ENCODE data around the gene ITGAX.
"Not testable (repeated sequence)": the region's sequence is repeated elsewhere in the genome, so short reads cannot be mapped to it uniquely, and the experiment has no call there.

Gene ITGAX

DNA sequence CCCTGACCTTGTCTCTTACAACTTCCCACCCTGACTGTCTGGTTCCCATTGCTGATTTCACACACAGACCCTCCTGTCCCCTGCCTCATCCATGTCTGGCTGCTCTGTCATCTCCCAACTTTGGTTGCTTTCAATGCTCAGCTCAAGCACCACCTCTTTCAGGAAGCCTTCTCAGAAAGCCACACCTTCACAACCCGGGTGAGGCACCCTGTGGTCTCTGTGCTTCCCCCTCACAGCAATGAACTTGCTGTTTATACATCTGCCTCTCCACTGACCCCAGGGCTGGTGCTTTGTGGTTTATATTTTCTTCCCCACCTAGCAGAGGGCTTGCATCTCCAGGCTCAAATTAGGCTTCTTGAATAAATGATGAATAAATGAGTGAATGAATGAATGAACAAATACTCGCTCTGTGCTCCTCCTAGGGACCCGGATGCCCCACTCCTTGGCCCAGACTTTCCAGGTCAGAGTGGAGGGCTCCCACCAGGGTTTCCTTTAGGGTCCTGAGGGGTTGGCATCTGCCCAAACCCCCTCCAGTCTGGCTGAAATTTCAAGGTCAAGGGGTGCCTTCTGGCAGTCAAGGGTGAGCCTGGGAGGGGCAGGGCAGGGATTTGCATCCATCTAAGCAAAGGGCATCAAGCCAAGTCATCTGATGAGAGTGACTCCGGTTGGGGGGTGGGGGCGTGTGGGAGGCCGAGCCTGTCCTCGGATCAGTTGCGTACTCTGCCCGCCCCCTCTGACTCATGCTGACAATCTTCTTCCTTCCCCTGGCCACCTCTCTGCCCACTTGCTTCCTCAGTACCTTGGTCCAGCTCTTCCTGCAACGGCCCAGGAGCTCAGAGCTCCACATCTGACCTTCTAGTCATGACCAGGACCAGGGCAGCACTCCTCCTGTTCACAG lies at the start of gene ITGAX:
Gene ITGAX (plus strand): TSS at position 783 of the 898 bp plus-strand sequence. CDS start 79 bp downstream, at position 862.
- DNase-seq (ENCODE audit: low read depth, low spot score): no peak

- DNase-seq (ENCODE audit: low read depth, low spot score): no peak
Measured at GRCh38 chr16:31305219-31305618, 49.8 kb upstream of the ITGAX start.

- not testable (repeated sequence) for DNase-seq (ENCODE audit: low read depth, low spot score)
Measured at GRCh38 chr16:31308381-31308780, 46.6 kb upstream of the ITGAX start.

GRCh38 chr16:31322500-31322899 lies 32.5 kb upstream of the ITGAX start:
- no peak for DNase-seq (ENCODE audit: low read depth, low spot score)

- DNase-seq (ENCODE audit: low read depth, low spot score): no peak
Measured at GRCh38 chr16:31323959-31324629, 30.9 kb upstream of the ITGAX start.

DNA sequence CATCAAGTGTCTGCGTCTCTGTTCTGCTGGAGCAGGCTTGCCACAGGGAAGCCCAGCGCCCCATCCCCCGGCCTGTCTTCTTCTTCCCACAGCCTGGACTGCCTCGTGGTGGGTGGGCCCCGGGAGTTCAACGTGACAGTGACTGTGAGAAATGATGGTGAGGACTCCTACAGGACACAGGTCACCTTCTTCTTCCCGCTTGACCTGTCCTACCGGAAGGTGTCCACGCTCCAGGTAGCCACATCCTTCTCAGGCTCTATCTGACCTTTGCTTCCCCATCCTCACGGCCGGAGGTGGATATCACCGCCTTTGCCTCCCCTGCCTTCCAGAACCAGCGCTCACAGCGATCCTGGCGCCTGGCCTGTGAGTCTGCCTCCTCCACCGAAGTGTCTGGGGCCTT lies 29.8 kb upstream of the ITGAX start:
- DNase-seq (ENCODE audit: low read depth, low spot score): no peak

- DNase-seq (ENCODE audit: low read depth, low spot score): no peak
Measured at GRCh38 chr16:31327646-31328225, 27.2 kb upstream of the ITGAX start.

- no peak for DNase-seq (ENCODE audit: low read depth, low spot score)
Measured at GRCh38 chr16:31328322-31329052, 26.5 kb upstream of the ITGAX start.

- no peak for DNase-seq (ENCODE audit: low read depth, low spot score)
Measured at GRCh38 chr16:31329671-31330552, 25.1 kb upstream of the ITGAX start.

DNA sequence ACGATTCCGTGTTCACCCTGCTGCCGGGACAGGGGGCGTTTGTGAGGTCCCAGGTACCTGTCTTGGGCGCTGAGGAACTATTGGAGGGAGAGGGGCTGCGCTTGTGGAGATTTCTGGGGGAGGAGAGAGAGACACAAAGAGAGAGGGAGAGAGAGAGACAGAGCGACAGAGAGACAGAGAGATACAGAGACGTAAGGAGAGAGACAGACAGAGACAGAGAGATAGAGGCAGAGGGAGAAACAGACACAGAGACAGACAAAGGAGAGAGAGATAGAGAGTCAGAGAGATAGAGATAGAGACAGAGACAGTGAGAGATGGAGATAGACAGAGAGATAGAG lies 24.5 kb upstream of the ITGAX start:
- no peak for DNase-seq (ENCODE audit: low read depth, low spot score)

GRCh38 chr16:31331141-31331764 lies 23.7 kb upstream of the ITGAX start:
- no peak for DNase-seq (ENCODE audit: low read depth, low spot score)

DNA sequence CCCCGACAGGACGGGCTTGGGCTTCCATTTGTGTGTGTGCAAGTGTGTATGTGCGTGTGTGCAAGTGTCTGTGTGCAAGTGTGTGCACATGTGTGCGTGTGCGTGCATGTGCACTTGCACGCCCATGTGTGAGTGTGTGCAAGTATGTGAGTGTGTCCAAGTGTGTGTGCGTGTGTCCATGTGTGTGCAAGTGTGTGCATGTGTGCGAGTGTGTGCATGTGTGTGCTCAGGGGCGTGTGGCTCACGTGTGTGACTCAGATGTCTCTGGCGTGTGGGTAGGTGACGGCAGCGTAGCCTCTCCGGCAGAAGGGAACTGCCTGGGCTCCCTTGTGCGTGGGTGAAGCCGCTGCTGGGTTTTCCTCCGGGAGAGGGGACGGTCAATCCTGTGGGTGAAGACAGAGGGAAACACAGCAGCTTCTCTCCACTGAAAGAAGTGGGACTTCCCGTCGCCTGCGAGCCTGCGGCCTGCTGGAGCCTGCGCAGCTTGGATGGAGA lies 23.1 kb upstream of the ITGAX start:
- DNase-seq (ENCODE audit: low read depth, low spot score): no peak

GRCh38 chr16:31332544-31332943 lies 22.4 kb upstream of the ITGAX start:
- DNase-seq (ENCODE audit: low read depth, low spot score): no peak

DNA sequence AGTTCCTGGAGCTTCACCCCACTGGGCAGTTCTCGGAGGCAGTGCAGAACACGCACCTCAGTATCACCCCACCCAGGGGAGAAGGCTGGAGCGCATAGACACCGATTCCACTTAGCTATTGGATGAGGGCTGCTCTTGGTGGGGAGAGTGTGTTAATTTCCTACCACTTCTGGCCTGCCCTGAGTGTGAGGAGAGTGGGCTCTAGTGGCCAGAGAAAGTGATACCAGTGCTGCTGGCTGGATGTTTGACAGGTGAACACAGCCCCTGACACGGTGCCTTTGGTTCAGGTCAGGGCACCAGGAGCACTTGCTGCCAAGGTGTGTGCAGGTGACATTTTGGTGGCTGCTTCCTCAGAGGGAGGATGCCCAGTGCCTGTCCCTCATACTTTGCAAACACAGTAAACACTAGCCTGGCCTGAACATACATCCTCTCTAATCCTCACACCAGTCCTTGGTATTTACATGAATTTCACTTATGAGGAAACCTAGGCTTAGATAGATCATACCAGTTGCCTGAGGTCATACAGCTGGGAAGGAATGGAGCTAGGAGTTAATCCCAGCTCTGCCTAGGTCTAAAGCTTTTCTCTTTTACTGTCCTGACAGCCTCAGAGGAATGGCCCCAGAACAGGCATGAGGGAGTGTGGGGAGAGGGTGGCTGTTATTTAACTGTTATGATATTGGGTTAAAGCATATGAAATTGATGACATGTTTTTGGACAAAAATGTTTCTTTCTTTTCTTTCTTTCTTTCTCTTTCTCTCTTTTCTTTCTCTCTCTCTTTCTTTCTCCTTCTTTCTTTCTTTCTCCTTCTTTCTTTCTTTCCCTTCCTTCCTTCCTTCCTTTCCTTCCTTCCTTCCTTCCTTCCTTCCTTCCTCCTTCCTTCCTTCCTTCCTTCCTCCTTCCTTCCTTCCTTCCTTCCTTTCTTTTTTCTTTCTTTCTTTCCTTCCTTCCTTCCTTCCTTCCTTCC lies 21.0 kb upstream of the ITGAX start:
- DNase-seq (ENCODE audit: low read depth, low spot score): no peak

DNA sequence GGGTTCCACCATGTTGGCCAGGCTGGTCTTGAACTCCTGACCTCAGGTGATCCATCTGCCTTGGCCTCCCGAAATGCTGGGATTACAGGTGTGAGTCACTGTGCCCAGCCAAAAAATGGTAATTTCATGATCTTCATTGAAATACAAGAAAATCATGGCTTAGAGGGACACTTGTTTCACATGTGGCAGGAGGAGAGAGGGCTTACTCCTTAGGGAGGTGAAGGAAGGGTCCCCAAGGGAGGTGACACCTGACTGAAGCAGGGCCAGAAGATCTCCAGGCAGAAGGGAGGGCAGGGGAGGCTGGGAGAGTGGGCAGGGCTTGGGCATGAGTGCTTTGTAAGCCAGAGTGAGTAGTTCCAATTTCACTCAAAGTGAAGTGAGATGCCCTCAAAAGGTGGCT lies 20.0 kb upstream of the ITGAX start:
- no peak for DNase-seq (ENCODE audit: low read depth, low spot score)

GRCh38 chr16:31335431-31335830 lies 19.5 kb upstream of the ITGAX start:
- DNase-seq (ENCODE audit: low read depth, low spot score): no peak

DNA sequence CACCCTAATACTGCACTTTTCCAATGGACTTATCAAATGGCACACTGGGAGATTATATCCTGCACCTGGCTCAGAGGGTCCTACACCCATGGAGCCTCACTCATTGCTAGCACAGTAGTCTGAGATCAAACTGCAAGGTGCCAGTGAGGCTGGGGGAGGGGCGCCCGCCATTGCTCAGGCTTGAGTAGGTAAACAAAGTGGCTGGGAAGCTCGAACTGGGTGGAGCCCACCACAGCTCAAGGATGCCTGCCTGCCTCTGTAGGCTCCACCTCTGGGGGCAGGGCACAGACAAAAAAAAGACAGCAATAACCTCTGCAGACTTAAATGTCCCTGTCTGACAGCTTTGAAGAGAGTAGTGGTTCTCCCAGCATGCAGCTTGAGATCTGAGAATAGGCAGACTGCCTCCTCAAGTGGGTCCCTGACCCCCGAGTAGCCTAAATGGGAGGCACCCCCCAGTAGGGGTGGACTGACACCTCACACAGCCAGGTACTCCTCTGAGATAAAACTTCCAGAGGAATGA lies 16.8 kb upstream of the ITGAX start:
- not testable (repeated sequence) for DNase-seq (ENCODE audit: low read depth, low spot score)

DNA sequence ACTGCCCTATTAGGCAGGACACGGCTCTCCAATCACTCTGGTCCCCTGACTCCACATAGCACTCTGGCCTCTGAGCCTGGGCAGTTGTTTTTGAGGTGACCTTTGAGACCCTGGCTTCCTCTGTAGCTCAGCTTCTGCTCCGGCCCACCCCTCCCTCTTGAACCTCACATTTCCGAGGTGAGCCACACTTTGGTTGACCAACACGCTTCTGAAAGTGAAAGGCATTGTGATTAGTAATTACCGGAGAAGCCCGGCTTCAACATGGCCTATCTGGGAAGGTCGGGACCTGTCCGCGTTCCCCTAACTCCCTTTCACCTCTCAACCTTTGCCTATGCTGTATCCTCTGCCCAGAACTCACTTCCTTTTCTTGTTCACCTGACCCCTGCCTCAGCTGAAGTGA lies 10.3 kb upstream of the ITGAX start:
- no peak for DNase-seq (ENCODE audit: low read depth, low spot score)

- DNase-seq (ENCODE audit: low read depth, low spot score): no peak
Measured at GRCh38 chr16:31347445-31347844, 7.5 kb upstream of the ITGAX start.

Data from activated CD4-positive, CD25-positive, alpha-beta regulatory T cell treated with anti-CD3 and anti-CD28 coated beads, Interleukin-2, amount 50 U/mL, for 16 hours (primary cell).